IgD-negative memory B cell (primary cell): ENCODE results near the gene AFF4. TPM values are rescaled to one million over a fixed set of nuclear protein-coding genes. Genes with fewer than 3 reads are reported as not detected.

Experiments used
- H3K27ac Mint-ChIP-seq, 3 donors: one replicate each; pipeline ENCODE4 v1.8.0; 2020 to 2022; ENCODE audit warnings: mild to moderate bottlenecking in 3 of 3, mixed read lengths in 3 of 3, moderate library complexity in 1 of 3
- H3K27me3 Mint-ChIP-seq: one replicate; pipeline ENCODE4 v1.8.0; 2021; ENCODE audit warnings: mixed read lengths
- H3K36me3 Mint-ChIP-seq: one replicate; pipeline ENCODE4 v1.8.0; 2020; ENCODE audit warnings: mild to moderate bottlenecking, mixed read lengths
- H3K4me1 Mint-ChIP-seq, 3 donors: one replicate each; pipeline ENCODE4 v1.8.0; 2020 to 2022; ENCODE audit warnings: mixed read lengths in 3 of 3, mild to moderate bottlenecking in 1 of 3
- H3K4me3 Mint-ChIP-seq, 4 donors: one replicate each; pipeline ENCODE4 v1.8.0; 2020 to 2022; ENCODE audit warnings: mild to moderate bottlenecking in 4 of 4, mixed read lengths in 4 of 4, moderate library complexity in 3 of 4
- H3K9me3 Mint-ChIP-seq, 3 donors: one replicate each; pipeline ENCODE4 v1.8.0; 2020 to 2021; ENCODE audit warnings: mixed read lengths in 3 of 3, mild to moderate bottlenecking in 1 of 3
- polyA plus RNA-seq: library from polyadenylated mRNA; unstranded; fragments of 300-500 nt; fragmentation: Illumina TruSeq; gene quantifications from one replicate; pipeline ENCODE4 v1.2.3, GENCODE V29; 2021

Gene AFF4
- polyA plus RNA-seq, 1 donor from 2014 or later, result 28.5 TPM

- H3K4me3 Mint-ChIP-seq, result no peak overlapping the region
- no peaks in the 10 kb centered on the region for H3K27me3 Mint-ChIP-seq
- no peaks in the 10 kb centered on the region for H3K9me3 Mint-ChIP-seq
- peaks cover 1% of the 10 kb centered on the region for H3K36me3 Mint-ChIP-seq
- H3K27ac Mint-ChIP-seq, result peak overlapping the region in 2 of 3 donors; percentile 66 to 90
- peaks cover 7 to 9% (median 9%) of the 10 kb centered on the region in 3 donors for H3K4me1 Mint-ChIP-seq
Measured at GRCh38 chr5:132886064-132886823, 77.2 kb downstream of the AFF4 start.

- peaks cover 7 to 9% (median 9%) of the 10 kb centered on the region in 3 donors for H3K4me1 Mint-ChIP-seq
- H3K9me3 Mint-ChIP-seq, result no peaks in the 10 kb centered on the region
- H3K27ac Mint-ChIP-seq, result no peak overlapping the region
- no peaks in the 10 kb centered on the region for H3K27me3 Mint-ChIP-seq
- no peak overlapping the region for H3K4me3 Mint-ChIP-seq
- H3K36me3 Mint-ChIP-seq, result peaks cover 1% of the 10 kb centered on the region
Measured at GRCh38 chr5:132884548-132884947, 78.9 kb downstream of the AFF4 start.

DNA sequence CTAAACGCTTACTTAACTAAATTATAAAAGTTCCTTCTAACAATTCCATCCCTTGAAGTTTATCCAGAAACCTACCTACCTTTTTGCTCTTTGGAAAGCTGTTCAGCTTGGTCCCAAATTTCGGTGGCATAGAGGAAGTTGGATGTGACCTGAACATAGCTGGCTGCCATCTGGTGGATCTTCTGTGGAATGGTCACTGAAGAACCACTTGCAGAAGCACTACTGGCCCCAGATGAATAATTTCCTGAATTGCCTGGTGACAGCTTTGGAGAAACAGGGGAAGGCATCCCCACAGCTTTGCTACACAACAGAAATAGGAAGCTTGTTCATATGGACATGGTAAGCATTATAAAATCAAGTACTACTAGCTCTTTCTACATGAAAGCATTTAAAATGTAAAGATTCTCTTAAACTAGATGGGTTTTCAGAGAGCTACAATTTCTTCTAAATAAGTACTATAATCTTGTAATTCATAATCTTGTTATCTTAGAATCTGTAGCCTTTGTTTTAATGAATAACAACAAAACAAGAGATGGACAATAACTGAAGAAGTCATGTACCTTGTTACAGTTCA lies 80.1 kb downstream of the AFF4 start:
- peak overlapping the region in 1 of 3 donors; percentile 83 for H3K27ac Mint-ChIP-seq
- H3K4me1 Mint-ChIP-seq, result peaks cover 7 to 9% (median 9%) of the 10 kb centered on the region in 3 donors
- H3K9me3 Mint-ChIP-seq, result no peaks in the 10 kb centered on the region
- H3K4me3 Mint-ChIP-seq, result no peak overlapping the region
- H3K27me3 Mint-ChIP-seq, result no peaks in the 10 kb centered on the region
- H3K36me3 Mint-ChIP-seq, result peaks cover 2% of the 10 kb centered on the region

- Mint-ChIP-seq H3K4me3 (no peak overlapping the region), H3K27me3 (no peaks in the 10 kb centered on the region), H3K4me1 (no peaks in the 10 kb centered on the region), H3K36me3 (peaks cover 3% of the 10 kb centered on the region), H3K27ac (no peak overlapping the region), H3K9me3 (no peaks in the 10 kb centered on the region)
Measured at GRCh38 chr5:132877938-132878337, 85.5 kb downstream of the AFF4 start.

DNA sequence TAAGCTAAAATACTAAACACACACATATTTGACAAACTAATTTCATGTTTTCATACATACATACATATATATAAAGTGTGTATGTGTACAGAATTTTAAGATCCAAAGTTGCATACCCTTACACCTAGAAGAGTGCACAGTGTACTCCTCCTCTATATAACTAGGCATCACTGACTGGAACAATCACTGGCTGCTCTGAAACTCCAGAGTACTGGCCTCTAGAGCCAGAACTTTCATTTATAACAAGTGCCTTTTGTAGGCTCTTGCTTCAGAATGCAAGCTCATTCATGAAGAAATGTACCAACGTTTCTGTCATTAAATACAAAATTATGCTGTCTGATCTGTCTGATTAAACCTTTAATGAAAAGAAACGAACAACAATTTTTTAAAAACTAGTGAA lies 86.0 kb downstream of the AFF4 start:
- Mint-ChIP-seq H3K4me3 (no peak overlapping the region), H3K9me3 (no peaks in the 10 kb centered on the region), H3K27ac (no peak overlapping the region), H3K36me3 (peaks cover 2% of the 10 kb centered on the region), H3K4me1 (no peaks in the 10 kb centered on the region), H3K27me3 (no peaks in the 10 kb centered on the region)

DNA sequence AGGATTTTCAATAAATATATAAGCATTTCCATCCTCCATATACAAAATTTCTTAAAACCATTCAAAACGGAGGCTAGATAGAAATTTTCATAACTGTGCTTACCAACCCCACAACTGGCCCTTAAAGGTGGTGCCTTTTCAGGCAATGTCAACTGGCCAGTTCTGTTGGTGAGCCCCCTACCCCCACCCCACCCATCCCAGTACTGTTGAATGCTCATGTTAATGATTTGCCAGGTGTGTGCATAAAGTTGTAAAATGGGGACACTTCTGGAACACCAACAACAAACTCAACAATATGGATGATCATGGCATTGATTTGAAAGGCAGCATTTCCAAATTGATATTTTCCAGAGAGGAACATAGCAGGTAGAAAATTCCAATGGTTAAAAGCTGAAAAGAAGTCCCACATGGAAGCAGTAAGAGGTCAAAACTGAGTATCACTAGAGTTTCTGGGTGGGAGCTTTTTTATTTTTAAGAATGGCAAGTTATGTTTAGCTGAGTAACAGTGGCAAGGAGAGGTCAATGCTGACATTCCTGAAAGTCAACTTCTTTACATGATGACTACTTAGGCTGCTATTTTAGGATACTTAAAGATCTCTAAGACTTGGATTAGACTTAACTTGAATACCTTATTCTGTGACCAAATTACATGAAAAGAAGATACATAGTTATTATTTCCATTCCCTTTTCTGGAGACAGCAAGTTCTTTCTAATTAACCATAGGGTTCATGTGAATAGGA lies 87.2 kb downstream of the AFF4 start:
- Mint-ChIP-seq H3K27ac (no peak overlapping the region), H3K4me1 (no peaks in the 10 kb centered on the region), H3K4me3 (no peak overlapping the region), H3K9me3 (no peaks in the 10 kb centered on the region), H3K36me3 (peaks cover 2% of the 10 kb centered on the region), H3K27me3 (no peaks in the 10 kb centered on the region)

GRCh38 chr5:132873930-132874271 lies 89.5 kb downstream of the AFF4 start:
- no peak overlapping the region for H3K4me3 Mint-ChIP-seq
- peaks cover 0 to under 1% (median 0%) of the 10 kb centered on the region in 3 donors for H3K4me1 Mint-ChIP-seq
- H3K9me3 Mint-ChIP-seq, result no peaks in the 10 kb centered on the region
- H3K27ac Mint-ChIP-seq, result no peak overlapping the region
- H3K27me3 Mint-ChIP-seq, result no peaks in the 10 kb centered on the region
- H3K36me3 Mint-ChIP-seq, result peaks cover 2% of the 10 kb centered on the region

DNA sequence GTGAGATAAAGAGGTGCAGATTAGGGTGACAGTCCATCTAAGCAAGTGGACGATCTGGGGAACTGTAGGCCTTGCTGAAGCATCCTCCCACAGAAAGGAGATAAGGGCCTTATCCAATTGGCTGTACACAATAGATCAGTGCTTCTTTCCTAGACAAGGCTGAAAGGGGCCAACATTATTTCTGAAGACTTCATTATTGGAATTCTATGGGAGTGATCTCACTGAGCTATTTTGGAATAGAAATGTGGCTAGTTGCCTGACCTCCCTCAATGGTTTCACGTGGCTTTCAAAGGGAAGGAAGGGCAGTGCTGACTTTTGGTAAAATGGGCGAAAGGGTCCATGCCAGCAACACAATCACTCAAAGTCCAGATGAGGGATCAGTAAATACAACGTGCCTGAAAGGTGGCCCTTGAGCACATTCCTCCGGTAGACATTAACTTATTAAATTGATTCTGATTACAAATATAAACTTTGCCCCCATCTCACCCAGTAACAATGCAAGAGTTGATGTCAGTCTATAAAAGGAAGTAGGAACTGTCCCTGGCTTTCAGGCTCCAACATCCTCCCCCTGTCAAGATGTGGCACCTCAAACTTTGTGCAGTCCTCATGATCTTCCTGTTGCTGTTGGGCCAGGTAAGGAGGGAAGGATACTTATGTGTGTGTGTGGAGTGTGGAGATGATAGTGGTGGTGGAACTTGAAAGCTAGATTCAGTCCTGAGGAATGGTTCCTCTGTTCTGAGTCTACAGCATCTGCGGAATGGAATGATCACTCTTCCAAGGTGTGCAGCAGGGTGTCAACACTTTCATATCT lies 90.1 kb downstream of the AFF4 start, which contains the start of gene LEAP2:
TSS of gene LEAP2 (plus strand) at position 550 of the 811 bp plus-strand sequence. CDS start at position 577, 27 bp downstream.
- Mint-ChIP-seq H3K36me3 (peaks cover 1% of the 10 kb centered on the region), H3K27me3 (no peaks in the 10 kb centered on the region), H3K4me3 (peak within 1 kb of the TSS in 1 of 4 donors; percentile 52), H3K4me1 (peaks cover 0 to 2% (median 0%) of the 10 kb centered on the region in 3 donors), H3K9me3 (no peaks in the 10 kb centered on the region), H3K27ac (peak within 1 kb of the TSS in 1 of 3 donors; percentile 39)

GRCh38 chr5:132872788-132873118 lies 90.7 kb downstream of the AFF4 start:
- Mint-ChIP-seq H3K36me3 (no peaks in the 10 kb centered on the region), H3K4me3 (peak overlapping the region in 1 of 4 donors; percentile 52), H3K9me3 (no peaks in the 10 kb centered on the region), H3K27ac (peak overlapping the region in 1 of 3 donors; percentile 39), H3K4me1 (peaks cover 0 to 3% (median 2%) of the 10 kb centered on the region in 3 donors), H3K27me3 (no peaks in the 10 kb centered on the region)

DNA sequence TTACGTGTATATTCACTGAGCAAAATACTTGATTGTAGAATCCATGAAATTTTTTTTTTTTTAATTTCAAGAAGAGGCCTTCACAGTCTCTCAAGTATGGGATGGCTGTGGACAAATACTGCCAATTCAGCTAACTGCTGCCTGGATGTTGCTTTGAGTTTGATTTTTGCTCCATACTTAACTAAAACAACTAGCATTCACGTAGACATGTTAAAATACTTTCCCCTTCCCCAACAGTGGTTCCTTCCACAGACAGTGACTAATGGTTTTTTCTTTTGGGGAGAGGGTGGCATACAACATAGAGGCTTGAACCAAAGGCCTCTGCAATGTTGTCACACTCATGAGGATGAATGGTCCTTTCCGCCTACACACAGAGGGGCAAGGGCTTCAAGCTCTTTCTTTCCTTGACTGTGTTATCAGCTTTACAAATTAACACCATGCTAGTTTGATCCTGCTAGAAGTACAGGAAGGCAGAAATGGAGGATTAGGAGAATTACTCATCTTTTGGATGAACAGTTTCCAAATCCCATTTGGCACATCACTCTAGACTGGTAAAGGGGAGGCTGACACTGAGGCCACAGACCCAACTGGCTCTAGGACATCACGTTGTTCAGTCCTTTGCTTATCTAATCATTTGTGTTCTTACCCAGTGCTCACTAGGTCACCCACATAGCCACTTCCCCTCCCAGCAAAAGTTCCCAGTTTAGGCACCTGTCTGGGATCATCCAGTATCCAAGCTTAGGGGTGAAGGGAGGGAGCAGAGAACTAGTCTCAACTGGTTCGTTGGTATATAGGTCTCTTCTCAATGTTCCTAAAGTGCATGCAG lies 91.8 kb downstream of the AFF4 start:
- Mint-ChIP-seq H3K9me3 (no peaks in the 10 kb centered on the region), H3K27ac (no peak overlapping the region), H3K27me3 (no peaks in the 10 kb centered on the region), H3K36me3 (no peaks in the 10 kb centered on the region), H3K4me3 (no peak overlapping the region), H3K4me1 (peaks cover under 1 to 10% (median 10%) of the 10 kb centered on the region in 3 donors)

GRCh38 chr5:132870801-132871200 lies 92.6 kb downstream of the AFF4 start:
- H3K4me3 Mint-ChIP-seq, result peak overlapping the region in 1 of 4 donors; percentile 61
- H3K36me3 Mint-ChIP-seq, result no peaks in the 10 kb centered on the region

GRCh38 chr5:132868754-132869153 lies 94.7 kb downstream of the AFF4 start:
- Mint-ChIP-seq H3K9me3 (no peaks in the 10 kb centered on the region), H3K4me1 (peaks cover 13 to 23% (median 16%) of the 10 kb centered on the region in 3 donors), H3K36me3 (no peaks in the 10 kb centered on the region), H3K4me3 (peak overlapping the region in 3 of 4 donors; percentile 33 to 95 (median 43)), H3K27ac (peak overlapping the region in 2 of 3 donors; percentile 91 to 99), H3K27me3 (no peaks in the 10 kb centered on the region)

More at GRCh38 chr5:132870801-132871200, 92.6 kb downstream of the AFF4 start:
- Mint-ChIP-seq H3K4me1 (peaks cover 6 to 17% (median 14%) of the 10 kb centered on the region in 3 donors), H3K27ac (no peak overlapping the region), H3K27me3 (no peaks in the 10 kb centered on the region), H3K9me3 (no peaks in the 10 kb centered on the region)

- H3K27me3 Mint-ChIP-seq, result no peaks in the 10 kb centered on the region
- peak overlapping the region; percentile 95 to 100 (median 98) for H3K4me3 Mint-ChIP-seq
- H3K36me3 Mint-ChIP-seq, result no peaks in the 10 kb centered on the region
- H3K4me1 Mint-ChIP-seq, result peaks cover 13 to 23% (median 16%) of the 10 kb centered on the region in 3 donors
- H3K9me3 Mint-ChIP-seq, result no peaks in the 10 kb centered on the region
- H3K27ac Mint-ChIP-seq, result peak overlapping the region; percentile 91 to 100 (median 99)
Measured at GRCh38 chr5:132867046-132867451, 96.4 kb downstream of the AFF4 start.
